HepG2 (cell line): ENCODE measurements around the gene DLEC1. TPM values are rescaled to one million over a fixed set of nuclear protein-coding genes. Genes with fewer than 3 reads are reported as not detected.

Source experiments
- ARID5B ChIP-seq: IDR thresholded peaks from 2 replicates; pipeline ENCODE4 v1.4.0; 2020; ENCODE audit warnings: mild to moderate bottlenecking, missing genetic modification reagents
- DZIP1 ChIP-seq: sonication (generic); formaldehyde crosslinking; IDR thresholded peaks from 2 replicates; pipeline ENCODE4 v1.5.0; 2020; ENCODE audit warnings: mild to moderate bottlenecking, missing genetic modification reagents
- KDM6A ChIP-seq: IDR thresholded peaks from 2 replicates; pipeline ENCODE4 v1.6.1; 2016; ENCODE audit warnings: low read depth
- NONO ChIP-seq, 2 experiments: fragments of 450-650 bp in 1 of 2; sonication (generic) in 1 of 2; formaldehyde crosslinking in 1 of 2; IDR thresholded peaks in 1 of 2; conservative IDR thresholded peaks in 1 of 2; 2 replicates each; pipeline versions ENCODE4 v1.6.1 to v1.8.0; 2017 to 2022; ENCODE audit warnings: mild to moderate bottlenecking in 1 of 2, missing genetic modification reagents in 1 of 2, moderate library complexity in 1 of 2
- PHF8 ChIP-seq: sonication (generic); formaldehyde crosslinking; IDR thresholded peaks from 2 replicates; pipeline ENCODE4 v1.5.0; 2020; ENCODE audit warnings: missing genetic modification reagents
- SNAPC4 ChIP-seq: sonication (generic); formaldehyde crosslinking; IDR thresholded peaks from 2 replicates; pipeline ENCODE4 v1.4.0; 2020; ENCODE audit warnings: mild to moderate bottlenecking, missing genetic modification reagents
- WIZ ChIP-seq: sonication (generic); formaldehyde crosslinking; IDR thresholded peaks from 2 replicates; pipeline ENCODE4 v1.5.1; 2020; ENCODE audit warnings: mild to moderate bottlenecking, missing genetic modification reagents
- ZNF124 ChIP-seq: sonication (generic); formaldehyde crosslinking; IDR thresholded peaks from 2 replicates; pipeline ENCODE4 v1.4.0; 2020; ENCODE audit warnings: missing genetic modification reagents
- ZNF138 ChIP-seq: sonication (generic); formaldehyde crosslinking; IDR thresholded peaks from 2 replicates; pipeline ENCODE4 v1.5.0; 2020; ENCODE audit warnings: mild to moderate bottlenecking, low read depth, missing genetic modification reagents
- ZNF496 ChIP-seq: sonication (generic); formaldehyde crosslinking; IDR thresholded peaks from 2 replicates; pipeline ENCODE4 v1.8.1; 2023; ENCODE audit warnings: mild to moderate bottlenecking, moderate library complexity, missing genetic modification reagents; ENCODE audit not compliant: insufficient replicate concordance
- ZNF576 ChIP-seq: sonication (generic); formaldehyde crosslinking; IDR thresholded peaks from 2 replicates; pipeline ENCODE4 v1.4.0; 2020; ENCODE audit warnings: mild to moderate bottlenecking, missing genetic modification reagents
- ZNF780A ChIP-seq: sonication (generic); formaldehyde crosslinking; IDR thresholded peaks from 2 replicates; pipeline ENCODE4 v1.8.0; 2022; ENCODE audit warnings: mild to moderate bottlenecking, missing genetic modification reagents, moderate library complexity
- polyA plus RNA-seq, 8 experiments: library from polyadenylated mRNA; depleted of rRNA in 3 of 8; stranded (reverse) in 7 of 8; unstranded in 1 of 8; fragments of >200 nt; fragmentation: Illumina TruSeq in 4 of 8; extraction: Trizol in 4 of 8; gene quantifications; 2 replicates each; pipeline versions ENCODE4 v1.2.1 to v1.2.3, GENCODE V29; 2011 to 2016; ENCODE audit warnings: low read depth in 4 of 8, missing spikeins in 1 of 8, mixed read lengths in 1 of 8; ENCODE audit not compliant: insufficient read depth in 1 of 8
- total RNA-seq, 5 experiments: library from RNA; depleted of rRNA; stranded (reverse); fragments of >200 nt; fragmentation: Illumina TruSeq; extraction: Trizol; gene quantifications; 2 replicates each; pipeline ENCODE4 v1.2.3, GENCODE V29; 2016; ENCODE audit warnings: low read depth in 1 of 5

DLEC1 gene
- total and polyA plus RNA-seq, 2 of the 13 experiments (the other 11 are each of a cell fraction or from before 2014, with no cell fraction given): 0.09 TPM; not detected in 1

- no peak for TF ChIP-seq ZNF138 (CRISPR knock-in tag)
- no peak for TF ChIP-seq KDM6A (CRISPR knock-in tag)
- TF ChIP-seq ARID5B (CRISPR knock-in tag): no peak
- no peak for TF ChIP-seq WIZ (CRISPR knock-in tag)
- TF ChIP-seq SNAPC4 (CRISPR knock-in tag): no peak
- no peak for TF ChIP-seq ZNF124
- no peak for TF ChIP-seq ZNF576 (CRISPR knock-in tag)
- no peak for TF ChIP-seq NONO (IDR thresholded peaks at IDR 0.05)
- peak; percentile 40; the same call in 1 of the 2 replicates for TF ChIP-seq NONO (CRISPR knock-in tag; conservative IDR thresholded peaks at IDR 0.05)
- no peak for TF ChIP-seq ZNF780A (CRISPR knock-in tag)
- TF ChIP-seq PHF8 (CRISPR knock-in tag): no peak
- no peak for TF ChIP-seq DZIP1 (CRISPR knock-in tag)
- TF ChIP-seq ZNF496 (CRISPR knock-in tag): no peak
Measured at GRCh38 chr3:38127611-38128302, 88.7 kb downstream of the DLEC1 start (continued).
